Umbilical cord (tissue), 2 donors: Measurements from ENCODE around the gene CHCHD6. TPM values are rescaled to one million over a fixed set of nuclear protein-coding genes. Genes with fewer than 3 reads are reported as not detected.

Source experiments
- DNase-seq: peaks from one replicate; pipeline ENCODE4 v3.0.0-alpha.2; 2015; ENCODE audit warnings: low spot score
- total RNA-seq: library from RNA; depleted of rRNA; stranded (reverse); fragments of >200 nt; gene quantifications from one replicate; pipeline ENCODE4 v1.2.3, GENCODE V29; 2014; ENCODE audit warnings: low replicate concordance; ENCODE audit not compliant: insufficient read depth

CHCHD6 gene
- total RNA-seq, 1 donor from 2014 or later = 11.8 TPM

- no peak for DNase-seq
These were observed 39.3 kb downstream of the CHCHD6 start for GRCh38 chr3:126743350-126743749.

GRCh38 chr3:126743781-126744180, 39.7 kb downstream of the CHCHD6 start:
- no peak for DNase-seq

GRCh38 chr3:126745760-126746394, 41.8 kb downstream of the CHCHD6 start:
- no peak for DNase-seq

GRCh38 chr3:126746395-126747177, 42.5 kb downstream of the CHCHD6 start:
- DNase-seq = peak; percentile 51

- DNase-seq = no peak
These were observed 43.7 kb downstream of the CHCHD6 start for GRCh38 chr3:126747768-126748167.

- DNase-seq = no peak
These were observed 44.9 kb downstream of the CHCHD6 start for GRCh38 chr3:126748701-126749546.

GRCh38 chr3:126749547-126749875, 45.5 kb downstream of the CHCHD6 start:
- DNase-seq = no peak

GRCh38 chr3:126749931-126750755, 46.1 kb downstream of the CHCHD6 start:
- DNase-seq = no peak

GRCh38 chr3:126750756-126751121, 46.7 kb downstream of the CHCHD6 start:
- no peak for DNase-seq

- no peak for DNase-seq
These were observed 47.7 kb downstream of the CHCHD6 start for GRCh38 chr3:126751611-126752302.

- peak; percentile 85 for DNase-seq
These were observed 48.5 kb downstream of the CHCHD6 start for GRCh38 chr3:126752303-126753190.

- peak; percentile 77 for DNase-seq
These were observed 49.4 kb downstream of the CHCHD6 start for GRCh38 chr3:126753191-126754160.

- no peak for DNase-seq
These were observed 51.8 kb downstream of the CHCHD6 start for GRCh38 chr3:126755866-126756265.

GRCh38 chr3:126758026-126758425, 54.0 kb downstream of the CHCHD6 start:
- no peak for DNase-seq

- DNase-seq = no peak
These were observed 54.8 kb downstream of the CHCHD6 start for GRCh38 chr3:126758882-126759281.

- DNase-seq = no peak
These were observed 56.5 kb downstream of the CHCHD6 start for GRCh38 chr3:126760541-126760940.

- no peak for DNase-seq
These were observed 59.0 kb downstream of the CHCHD6 start for GRCh38 chr3:126763035-126763434.

GRCh38 chr3:126765187-126766069, 61.4 kb downstream of the CHCHD6 start:
- no peak for DNase-seq
